ENCODE measurements around the gene DIP2B. TPM values are rescaled to one million over a fixed set of nuclear protein-coding genes. Genes with fewer than 3 reads are reported as not detected.

Gene DIP2B
- total and polyA plus RNA-seq, 2 of the 13 experiments (the other 11 are each of a cell fraction or from before 2014, with no cell fraction given), result 32.1 to 35.8 TPM

- intact Hi-C loops (cut with micrococcal nuclease; ENCODE audit: unreplicated experiment), result no loop called here
- Histone ChIP-seq H2AFZ (ENCODE audit: low read length) (no peak overlapping the region), H3K4me1 (ENCODE audit: insufficient read depth, low read length) (peaks cover 26% of the 10 kb centered on the region), H3K9me3 (ENCODE audit: low read length) (no peaks in the 10 kb centered on the region), H3K4me3 (replicated peaks in 1 of 3; ENCODE audit: insufficient read depth in 1 of 3, low read depth in 2 of 3, low read length in 3 of 3) (no peak overlapping the region), H3K27me3 (ENCODE audit: control insufficient read depth in 1 of 2, insufficient read depth in 2 of 2, low read length in 2 of 2) (no peaks in the 10 kb centered on the region), H4K20me1 (ENCODE audit: insufficient read depth, low read length) (no peaks in the 10 kb centered on the region), H3K79me2 (ENCODE audit: insufficient read depth, low read length) (peaks cover 74% of the 10 kb centered on the region), H3K4me2 (ENCODE audit: low read depth, low read length) (no peak overlapping the region), H3K9ac (ENCODE audit: insufficient read depth, low read depth, low read length) (no peak overlapping the region), H3K27ac (ENCODE audit: extremely low read length, insufficient read depth, low read length) (peak overlapping the region; percentile 14), H3K36me3 (replicated peaks in 1 of 2; ENCODE audit: control insufficient read depth in 1 of 2, insufficient read depth in 2 of 2, low read length in 2 of 2) (peaks cover 3 to 9% of the 10 kb centered on the region in 2 experiments; a peak in 3 of 5 replicates)
- ATAC-seq (no peak; the same call in 2 of the 3 replicates), DNase-seq (ENCODE audit: low spot score) (no peak), FAIRE-seq (no peak)
- ChIA-PET CTCF (ENCODE audit: low intra/inter-chr PET ratio, low total read pairs) (no interaction called here), POLR2A (no interaction called here)
- in situ Hi-C loops (cut with HindIII; ENCODE audit: extremely low pct_ligation_motif_present, low pct_unique_long_range_greater_than_20kb), result no loop called here
- 93% methylated on average over 10 of the region's 10 CpGs for WGBS (ENCODE audit: low lambda C conversion rate)
- no TSS peak for BruUV-seq (replicated peaks)
- TF ChIP-seq GABPB1 (CRISPR knock-in tag; IDR thresholded peaks at IDR 0.05) (no peak), NFIC (IDR thresholded peaks at IDR 0.05; ENCODE audit: low read length) (no peak)
These were observed 76.7 kb downstream of the DIP2B start for GRCh38 chr12:50581226-50582184.

GRCh38 chr12:50584135-50584534 is 79.3 kb downstream of the DIP2B start:
- POLR2A ChIA-PET, result no interaction called here
- CTCF ChIA-PET (ENCODE audit: low intra/inter-chr PET ratio, low total read pairs), result no interaction called here
- peaks cover 3 to 9% of the 10 kb centered on the region in 2 experiments; a peak in 3 of 5 replicates for H3K36me3 ChIP-seq (replicated peaks in 1 of 2; ENCODE audit: control insufficient read depth in 1 of 2, insufficient read depth in 2 of 2, low read length in 2 of 2)
- H3K27ac ChIP-seq (ENCODE audit: extremely low read length, insufficient read depth, low read length), result no peak overlapping the region
- FAIRE-seq (no peak), ATAC-seq (no peak), DNase-seq (ENCODE audit: low spot score) (no peak)
- H3K4me3 ChIP-seq (replicated peaks in 1 of 3; ENCODE audit: insufficient read depth in 1 of 3, low read depth in 2 of 3, low read length in 3 of 3), result no peak overlapping the region
- H3K79me2 ChIP-seq (ENCODE audit: insufficient read depth, low read length), result peaks cover 86% of the 10 kb centered on the region
- peaks cover 22% of the 10 kb centered on the region for H3K4me1 ChIP-seq (ENCODE audit: insufficient read depth, low read length)
- BruUV-seq (replicated peaks), result no TSS peak
- H4K20me1 ChIP-seq (ENCODE audit: insufficient read depth, low read length), result peaks cover 5% of the 10 kb centered on the region; the same call in 1 of the 2 replicates
- H3K9ac ChIP-seq (ENCODE audit: insufficient read depth, low read depth, low read length), result no peak overlapping the region
- H3K4me2 ChIP-seq (ENCODE audit: low read depth, low read length), result no peak overlapping the region
- no peak overlapping the region for H2AFZ ChIP-seq (ENCODE audit: low read length)
- in situ Hi-C loops (cut with HindIII; ENCODE audit: extremely low pct_ligation_motif_present, low pct_unique_long_range_greater_than_20kb), result no loop called here
- no peaks in the 10 kb centered on the region for H3K27me3 ChIP-seq (ENCODE audit: control insufficient read depth in 1 of 2, insufficient read depth in 2 of 2, low read length in 2 of 2)
- 90% methylated on average over 1 of the region's 1 CpG for WGBS (ENCODE audit: low lambda C conversion rate)
- H3K9me3 ChIP-seq (ENCODE audit: low read length), result no peaks in the 10 kb centered on the region
- intact Hi-C loops (cut with micrococcal nuclease; ENCODE audit: unreplicated experiment), result no loop called here
- TF ChIP-seq SIX1 (CRISPR knock-in tag; IDR thresholded peaks at IDR 0.05; ENCODE audit: borderline replicate concordance) (no peak), SALL2 (CRISPR knock-in tag; IDR thresholded peaks at IDR 0.05) (no peak), ZNF646 (CRISPR knock-in tag; IDR thresholded peaks at IDR 0.05) (no peak), CEBPB (IDR thresholded peaks at IDR 0.05; ENCODE audit: borderline replicate concordance, low read depth, low read length) (no peak)
- TF ChIP-seq, protein P1, sequence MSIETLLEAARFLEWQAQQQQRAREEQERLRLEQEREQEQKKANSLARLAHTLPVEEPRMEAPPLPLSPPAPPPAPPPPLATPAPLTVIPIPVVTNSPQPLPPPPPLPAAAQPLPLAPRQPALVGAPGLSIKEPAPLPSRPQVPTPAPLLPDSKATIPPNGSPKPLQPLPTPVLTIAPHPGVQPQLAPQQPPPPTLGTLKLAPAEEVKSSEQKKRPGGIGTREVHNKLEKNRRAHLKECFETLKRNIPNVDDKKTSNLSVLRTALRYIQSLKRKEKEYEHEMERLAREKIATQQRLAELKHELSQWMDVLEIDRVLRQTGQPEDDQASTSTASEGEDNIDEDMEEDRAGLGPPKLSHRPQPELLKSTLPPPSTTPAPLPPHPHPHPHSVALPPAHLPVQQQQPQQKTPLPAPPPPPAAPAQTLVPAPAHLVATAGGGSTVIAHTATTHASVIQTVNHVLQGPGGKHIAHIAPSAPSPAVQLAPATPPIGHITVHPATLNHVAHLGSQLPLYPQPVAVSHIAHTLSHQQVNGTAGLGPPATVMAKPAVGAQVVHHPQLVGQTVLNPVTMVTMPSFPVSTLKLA (IDR thresholded peaks at IDR 0.05), result no peak
